ENCODE measurements around the gene MRPL12. TPM values are rescaled to one million over a fixed set of nuclear protein-coding genes. Genes with fewer than 3 reads are reported as not detected.

MRPL12 gene
- total and polyA plus RNA-seq, 4 donors: 9.1 to 121 (median 59.3) TPM

- TF ChIP-seq ZBTB33 (IDR thresholded peaks at IDR 0.05) (no peak), FOXA2 (IDR thresholded peaks at IDR 0.05) (no peak)
Observed at GRCh38 chr17:81717049-81717765, 14.0 kb downstream of the MRPL12 start (continued).

- no peak for TF ChIP-seq NR2F2 (IDR thresholded peaks at IDR 0.05)
- no peak for TF ChIP-seq REST (IDR thresholded peaks at IDR 0.05)
- no peak for TF ChIP-seq FOXA2 (IDR thresholded peaks at IDR 0.05)
- TF ChIP-seq MAX (IDR thresholded peaks at IDR 0.05): no peak
- TF ChIP-seq SP1 (IDR thresholded peaks at IDR 0.05): no peak
- TF ChIP-seq EGR1 (IDR thresholded peaks at IDR 0.05; ENCODE audit: low read depth in 2 of 2): no peak
- no peak for TF ChIP-seq GABPA (IDR thresholded peaks at IDR 0.05 in 1 of 2, conservative IDR thresholded peaks at IDR 0.05 in 1 of 2)
- no peak for TF ChIP-seq RXRA (IDR thresholded peaks at IDR 0.05)
- TF ChIP-seq FOXA1 (IDR thresholded peaks at IDR 0.05): no peak
- no peak for TF ChIP-seq TAF1 (conservative IDR thresholded peaks at IDR 0.05)
- no peak for TF ChIP-seq ATF3 (IDR thresholded peaks at IDR 0.05)
- TF ChIP-seq CTCF (IDR thresholded peaks at IDR 0.05; ENCODE audit: low read depth, low read length, missing input control): no peak
- no peak for TF ChIP-seq HNF4G (IDR thresholded peaks at IDR 0.05)
- no peak for TF ChIP-seq ZBTB33 (IDR thresholded peaks at IDR 0.05)
- TF ChIP-seq HNF4A (conservative IDR thresholded peaks at IDR 0.05): no peak
- no peak for TF ChIP-seq JUND (IDR thresholded peaks at IDR 0.05)
- TF ChIP-seq RAD21 (IDR thresholded peaks at IDR 0.05): no peak
- TF ChIP-seq YY1 (IDR thresholded peaks at IDR 0.05): no peak
- DNase-seq (ENCODE audit: low spot score): no peak
- no peaks in the 10 kb centered on the region for H3K27me3 ChIP-seq (ENCODE audit: control insufficient read depth in 4 of 4, insufficient read depth in 4 of 4, low read length in 3 of 4)
- H3K36me3 ChIP-seq (ENCODE audit: control insufficient read depth in 4 of 4, insufficient read depth in 3 of 4, low read depth in 1 of 4, low read length in 3 of 4): peaks cover 0 to 7% (median 4%) of the 10 kb centered on the region in 4 donors
- H3K9me3 ChIP-seq (ENCODE audit: control insufficient read depth in 4 of 4, low read length in 3 of 4): no peaks in the 10 kb centered on the region
- no peak overlapping the region for H3K9ac ChIP-seq (ENCODE audit: low read depth in 1 of 2, low read length in 2 of 2)
- H3K4me1 ChIP-seq (ENCODE audit: control insufficient read depth in 4 of 4, insufficient read depth in 4 of 4, low read length in 3 of 4): peaks cover 12 to 66% (median 42%) of the 10 kb centered on the region in 4 donors
- 98% methylated on average over 9 of the region's 9 CpGs for WGBS
- no peak overlapping the region for H3K27ac ChIP-seq (ENCODE audit: low read depth in 1 of 2, low read length in 2 of 2)
- H3K4me3 ChIP-seq (ENCODE audit: low read depth in 1 of 3, low read length in 3 of 3): no peak overlapping the region
Observed at GRCh38 chr17:81717766-81718089, 14.6 kb downstream of the MRPL12 start.

All from liver (tissue), 9 donors.